ENCODE results near the gene TXNDC16. TPM values are rescaled to one million over a fixed set of nuclear protein-coding genes. Genes with fewer than 3 reads are reported as not detected.

The TXNDC16 gene
- total RNA-seq, 1 experiment from 2014 or later, result 10.9 TPM

GRCh38 chr14:52553002-52553670 lies 831 bp upstream of the TXNDC16 start:
- ChIA-PET POLR2A (interaction anchor here (0.6 to 2.8 kb wide), 17 partner anchors 9 to 1936 kb away, joined by 3 to 12 read pairs (median 4); partner anchors contain the start of genes ERO1A, GNPNAT1, NID2 and PSMC6), CTCF (interaction anchor here (0.6 to 1.5 kb wide), 4 partner anchors 10 to 1408 kb away, joined by 3 to 5 read pairs (median 4); no protein-coding TSS in a partner anchor)
- Mint-ChIP-seq H3K9me3 (no peaks in the 10 kb centered on the region), H3K4me1 (peaks cover 18% of the 10 kb centered on the region), H3K27me3 (ENCODE audit: low read depth) (peaks cover 12% of the 10 kb centered on the region), H3K27ac (peak overlapping the region; percentile 87), H3K4me3 (peak overlapping the region; percentile 92), H3K36me3 (no peaks in the 10 kb centered on the region)
- DNase-seq (ENCODE audit: low spot score), result peak; percentile 59
- TF ChIP-seq AR (CRISPR knock-in tag; IDR thresholded peaks at IDR 0.05), result no peak
- peak; percentile 76; the same call in 1 of the 2 replicates for TF ChIP-seq ARID4B (CRISPR knock-in tag; IDR thresholded peaks at IDR 0.05; ENCODE audit: borderline replicate concordance)
- ATAC-seq, result peak; percentile 25

- H3K4me1 Mint-ChIP-seq, result peaks cover 18% of the 10 kb centered on the region
- ChIA-PET CTCF (interaction anchor here (0.6 to 1.5 kb wide), 4 partner anchors 9 to 614 kb away, joined by 3 to 5 read pairs (median 4); no protein-coding TSS in a partner anchor), POLR2A (interaction anchor here (1.0 to 2.8 kb wide), 11 partner anchors 11 to 483 kb away, joined by 3 to 12 read pairs (median 4); partner anchors contain the start of genes ERO1A, GNPNAT1, NID2 and PSMC6)
- H3K27ac Mint-ChIP-seq, result peak overlapping the region; percentile 66
- no peaks in the 10 kb centered on the region for H3K9me3 Mint-ChIP-seq
- H3K36me3 Mint-ChIP-seq, result no peaks in the 10 kb centered on the region
- ATAC-seq (no peak), DNase-seq (ENCODE audit: low spot score) (no peak)
- TF ChIP-seq STAT6 (CRISPR knock-in tag; conservative IDR thresholded peaks at IDR 0.05; ENCODE audit: low read depth) (no peak), HMGXB4 (CRISPR knock-in tag; IDR thresholded peaks at IDR 0.05) (no peak), GTF2I (CRISPR knock-in tag; conservative IDR thresholded peaks at IDR 0.05) (no peak), NR2C2 (CRISPR knock-in tag; IDR thresholded peaks at IDR 0.05) (no peak), IRF1 (CRISPR knock-in tag; IDR thresholded peaks at IDR 0.05) (no peak), NFE2L1 (CRISPR knock-in tag; IDR thresholded peaks at IDR 0.05) (no peak), IRF2 (CRISPR knock-in tag; IDR thresholded peaks at IDR 0.05; ENCODE audit: borderline replicate concordance, low read depth) (no peak), ESRRA (CRISPR knock-in tag; IDR thresholded peaks at IDR 0.05; ENCODE audit: borderline replicate concordance) (no peak), PRRX2 (CRISPR knock-in tag; IDR thresholded peaks at IDR 0.05) (no peak), ZNF532 (CRISPR knock-in tag; IDR thresholded peaks at IDR 0.05; ENCODE audit: borderline replicate concordance) (no peak), NFYB (CRISPR knock-in tag; conservative IDR thresholded peaks at IDR 0.05; ENCODE audit: low read depth) (no peak)
- peak overlapping the region; percentile 79 for H3K4me3 Mint-ChIP-seq
- H3K27me3 Mint-ChIP-seq (ENCODE audit: low read depth), result peaks cover 12% of the 10 kb centered on the region
Observed at GRCh38 chr14:52551696-52552062, 626 bp downstream of the TXNDC16 start.
